Activated naive CD8-positive, alpha-beta T cell treated with anti-CD3 and anti-CD28 coated beads, Interleukin-2, amount 10 ng/mL, durations not matched to agents 7 days and 5 days (primary cell): Measurements from ENCODE around the gene TRAF6. TPM values are rescaled to one million over a fixed set of nuclear protein-coding genes. Genes with fewer than 3 reads are reported as not detected.

Experiments used
- ATAC-seq: fragments of 150-1000 bp; cut with Tn5 transposase; one replicate; pipeline ENCODE4 v1.10.0; 2021; ENCODE audit warnings: low read depth, moderate library complexity
- POLR2A ChIA-PET: fragments of 350-600 bp; sonication (Branson Sonifier 250); formaldehyde crosslinking; loops from one replicate; lab custom pipeline; 2021; ENCODE audit warnings: antibody characterized with exemption; lab: Charles Lee
- DNase-seq: peaks from one replicate; pipeline ENCODE4 v3.0.0; 2021
- H3K27ac Mint-ChIP-seq: one replicate; pipeline ENCODE4 v1.8.0; 2022; ENCODE audit warnings: mild to moderate bottlenecking, mixed read lengths
- H3K27me3 Mint-ChIP-seq: one replicate; pipeline ENCODE4 v1.8.0; 2022; ENCODE audit warnings: mild to moderate bottlenecking, moderate library complexity, mixed read lengths
- H3K36me3 Mint-ChIP-seq: one replicate; pipeline ENCODE4 v1.8.0; 2021; ENCODE audit warnings: mild to moderate bottlenecking, mixed read lengths
- H3K4me1 Mint-ChIP-seq: one replicate; pipeline ENCODE4 v1.8.0; 2021; ENCODE audit warnings: mixed read lengths
- H3K4me3 Mint-ChIP-seq: one replicate; pipeline ENCODE4 v1.8.0; 2022; ENCODE audit warnings: mild to moderate bottlenecking, moderate library complexity, mixed read lengths
- H3K9me3 Mint-ChIP-seq: one replicate; pipeline ENCODE4 v1.8.0; 2021; ENCODE audit warnings: mixed read lengths
- total RNA-seq, 2 experiments: library from RNA; stranded (reverse); gene quantifications; one replicate each; pipeline ENCODE4 v1.2.3, GENCODE V29; 2021

Gene TRAF6
- total RNA-seq, 2 experiments from 2014 or later, result 13.3 to 14.5 TPM

DNA sequence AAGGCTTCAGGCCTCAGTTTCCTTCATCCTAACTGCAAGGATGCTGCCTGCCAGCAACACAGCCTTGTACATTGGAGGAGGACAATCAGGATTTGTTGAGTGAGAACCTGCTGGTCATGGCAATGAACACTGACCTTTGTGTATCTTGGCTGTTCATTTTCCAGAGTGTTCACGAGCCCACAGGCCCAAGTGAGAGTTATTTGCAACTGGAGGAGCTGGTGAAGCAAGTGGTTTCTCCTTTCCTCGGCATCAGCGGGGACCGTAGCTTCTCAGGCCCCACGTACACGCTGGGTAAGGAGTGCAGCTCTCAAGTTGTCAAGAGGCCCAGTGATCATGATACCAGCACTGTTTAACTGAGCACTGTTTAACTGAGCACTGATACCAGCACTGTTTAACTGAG is 59.0 kb downstream of the TRAF6 start:
- DNase-seq (no peak), ATAC-seq (no peak)
- H3K27ac Mint-ChIP-seq, result no peak overlapping the region
- H3K9me3 Mint-ChIP-seq, result no peaks in the 10 kb centered on the region
- H3K36me3 Mint-ChIP-seq, result no peaks in the 10 kb centered on the region
- H3K27me3 Mint-ChIP-seq, result no peaks in the 10 kb centered on the region
- peak overlapping the region; percentile 53 for H3K4me3 Mint-ChIP-seq
- POLR2A ChIA-PET, result no interaction called here
- H3K4me1 Mint-ChIP-seq, result peaks cover 29% of the 10 kb centered on the region

DNA sequence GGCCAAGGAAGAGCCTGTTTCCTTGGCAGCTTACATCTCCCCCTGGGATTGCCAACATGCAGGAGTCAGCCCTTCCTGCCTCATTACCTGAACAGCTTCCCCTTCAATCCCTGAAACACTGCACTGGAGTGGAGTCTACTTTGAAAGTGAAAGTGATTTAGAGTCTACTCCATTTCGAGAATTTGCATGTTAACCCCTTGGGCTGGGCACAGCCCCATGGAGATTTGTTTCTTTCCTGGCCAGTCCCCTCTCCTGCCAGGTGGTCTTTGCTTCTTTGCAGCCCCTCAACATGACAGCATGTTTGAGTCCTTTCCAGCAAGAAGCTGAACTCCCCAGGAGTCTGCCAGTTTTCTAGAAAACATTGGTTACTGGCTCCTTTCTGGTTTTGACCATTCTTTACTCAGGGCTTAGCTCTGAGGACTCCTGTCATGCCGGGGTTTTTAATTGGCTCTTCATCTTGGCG is 59.9 kb downstream of the TRAF6 start:
- Mint-ChIP-seq H3K27ac (peak overlapping the region; percentile 62), H3K36me3 (no peaks in the 10 kb centered on the region), H3K27me3 (peaks cover 3% of the 10 kb centered on the region), H3K4me1 (peaks cover 29% of the 10 kb centered on the region), H3K9me3 (no peaks in the 10 kb centered on the region), H3K4me3 (peak overlapping the region; percentile 53)
- peak; percentile 67 for ATAC-seq
- no peak for DNase-seq
- POLR2A ChIA-PET, result interaction anchor here (0.8 to 1.6 kb wide), 2 partner anchors 29 to 40 kb away, joined by 3 to 4 read pairs; no protein-coding TSS in a partner anchor

- H3K36me3 Mint-ChIP-seq, result no peaks in the 10 kb centered on the region
- H3K4me1 Mint-ChIP-seq, result peaks cover 29% of the 10 kb centered on the region
- DNase-seq (no peak), ATAC-seq (no peak)
- peaks cover 3% of the 10 kb centered on the region for H3K27me3 Mint-ChIP-seq
- POLR2A ChIA-PET, result interaction anchor here (0.8 to 1.6 kb wide), 2 partner anchors 29 to 40 kb away, joined by 3 to 4 read pairs; no protein-coding TSS in a partner anchor
- peak overlapping the region; percentile 53 for H3K4me3 Mint-ChIP-seq
- H3K9me3 Mint-ChIP-seq, result no peaks in the 10 kb centered on the region
- peak overlapping the region; percentile 62 for H3K27ac Mint-ChIP-seq
These were observed 60.4 kb downstream of the TRAF6 start for GRCh38 chr11:36449561-36450096.

DNA sequence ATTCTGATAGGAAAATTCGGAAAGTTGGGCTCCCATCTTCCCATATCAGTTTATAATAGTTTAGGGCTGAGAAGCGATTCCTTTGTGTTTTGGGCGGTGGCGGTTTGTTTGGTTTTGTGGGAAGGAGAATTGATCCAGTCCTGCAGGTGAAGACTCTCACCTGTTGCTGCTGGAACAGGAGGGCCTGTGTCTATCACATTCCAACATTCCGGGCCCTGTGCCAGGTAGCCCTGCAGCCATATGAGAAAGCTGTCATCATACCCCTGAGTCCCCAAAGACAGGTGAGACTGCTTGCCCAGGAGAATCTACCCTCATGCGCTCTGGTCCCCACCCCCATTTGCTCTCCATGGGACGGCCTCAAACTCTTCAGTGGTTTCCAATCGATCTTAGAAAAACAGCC is 62.1 kb downstream of the TRAF6 start:
- POLR2A ChIA-PET, result no interaction called here
- Mint-ChIP-seq H3K4me1 (peaks cover 23% of the 10 kb centered on the region), H3K4me3 (no peak overlapping the region), H3K9me3 (no peaks in the 10 kb centered on the region), H3K27ac (no peak overlapping the region), H3K27me3 (peaks cover 10% of the 10 kb centered on the region), H3K36me3 (no peaks in the 10 kb centered on the region)
- no peak for DNase-seq
- no peak for ATAC-seq

GRCh38 chr11:36447514-36447913 is 62.6 kb downstream of the TRAF6 start:
- Mint-ChIP-seq H3K4me3 (no peak overlapping the region), H3K27me3 (peaks cover 10% of the 10 kb centered on the region), H3K4me1 (peaks cover 18% of the 10 kb centered on the region), H3K27ac (no peak overlapping the region), H3K36me3 (no peaks in the 10 kb centered on the region), H3K9me3 (no peaks in the 10 kb centered on the region)
- DNase-seq, result no peak
- POLR2A ChIA-PET, result no interaction called here
- no peak for ATAC-seq

GRCh38 chr11:36446135-36446534 is 63.9 kb downstream of the TRAF6 start:
- Mint-ChIP-seq H3K36me3 (no peaks in the 10 kb centered on the region), H3K27me3 (peaks cover 10% of the 10 kb centered on the region), H3K4me1 (peaks cover 11% of the 10 kb centered on the region), H3K4me3 (no peak overlapping the region), H3K27ac (no peak overlapping the region), H3K9me3 (no peaks in the 10 kb centered on the region)
- POLR2A ChIA-PET, result no interaction called here
- DNase-seq, result no peak
- ATAC-seq, result no peak

- no peak overlapping the region for H3K4me3 Mint-ChIP-seq
- POLR2A ChIA-PET, result no interaction called here
- no peak for ATAC-seq
- peaks cover 1% of the 10 kb centered on the region for H3K36me3 Mint-ChIP-seq
- peaks cover 15% of the 10 kb centered on the region for H3K27me3 Mint-ChIP-seq
- peaks cover 2% of the 10 kb centered on the region for H3K4me1 Mint-ChIP-seq
- DNase-seq, result no peak
- no peaks in the 10 kb centered on the region for H3K9me3 Mint-ChIP-seq
- no peak overlapping the region for H3K27ac Mint-ChIP-seq
These were observed 66.4 kb downstream of the TRAF6 start for GRCh38 chr11:36443661-36444060.

DNA sequence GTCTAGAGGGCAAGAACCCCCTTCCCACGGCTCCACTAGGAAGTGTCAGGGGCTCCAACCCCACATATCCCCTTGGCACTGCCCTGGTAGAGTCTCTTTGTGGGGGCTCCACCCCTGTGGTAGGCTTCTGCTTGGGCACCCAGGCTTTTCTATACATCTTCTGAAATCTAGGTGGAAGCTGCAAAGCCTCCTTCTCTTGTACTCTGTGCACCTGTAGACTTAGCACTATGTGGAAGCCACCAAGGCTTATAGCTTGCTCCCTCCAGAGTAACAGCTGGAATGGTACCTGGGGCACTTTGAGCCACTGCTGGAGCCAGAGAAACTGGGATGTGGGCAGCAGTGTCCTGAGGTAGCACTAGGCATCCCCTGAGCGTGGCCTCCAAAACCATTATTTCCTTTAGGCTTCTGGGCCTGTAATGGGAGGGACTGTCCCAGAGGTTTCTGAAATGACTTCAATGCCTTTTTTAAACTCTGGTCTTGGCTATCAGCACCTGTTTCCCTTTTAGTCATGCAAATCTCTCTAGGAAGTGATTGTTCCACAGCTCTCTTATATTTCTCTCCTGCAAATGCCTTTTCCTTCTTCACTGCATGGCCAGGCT is 68.4 kb downstream of the TRAF6 start:
- peaks cover 16% of the 10 kb centered on the region for H3K27me3 Mint-ChIP-seq
- no peak overlapping the region for H3K4me3 Mint-ChIP-seq
- ATAC-seq (no peak), DNase-seq (no peak)
- peaks cover 2% of the 10 kb centered on the region for H3K4me1 Mint-ChIP-seq
- peaks cover 1% of the 10 kb centered on the region for H3K36me3 Mint-ChIP-seq
- POLR2A ChIA-PET, result no interaction called here
- H3K27ac Mint-ChIP-seq, result no peak overlapping the region
- H3K9me3 Mint-ChIP-seq, result no peaks in the 10 kb centered on the region

GRCh38 chr11:36438126-36438525 is 71.9 kb downstream of the TRAF6 start:
- Mint-ChIP-seq H3K4me3 (no peak overlapping the region), H3K9me3 (peaks cover 1% of the 10 kb centered on the region), H3K27me3 (peaks cover 21% of the 10 kb centered on the region), H3K4me1 (peaks cover 4% of the 10 kb centered on the region), H3K27ac (no peak overlapping the region), H3K36me3 (peaks cover 8% of the 10 kb centered on the region)
- POLR2A ChIA-PET, result no interaction called here
- DNase-seq (no peak), ATAC-seq (no peak)

- POLR2A ChIA-PET, result no interaction called here
- Mint-ChIP-seq H3K27ac (no peak overlapping the region), H3K27me3 (peaks cover 19% of the 10 kb centered on the region), H3K4me1 (peaks cover 4% of the 10 kb centered on the region), H3K36me3 (peaks cover 8% of the 10 kb centered on the region), H3K9me3 (peaks cover 1% of the 10 kb centered on the region), H3K4me3 (no peak overlapping the region)
- DNase-seq (no peak), ATAC-seq (no peak)
These were observed 72.7 kb downstream of the TRAF6 start for GRCh38 chr11:36437413-36437812.

Other genes with a start within 250 kb of the TRAF6 start
- gene COMMD9, start 220.8 kb downstream of the TRAF6 start, total RNA-seq, result 10 to 100 TPM; 40.9 to 43.4 TPM
- 10 to 100 TPM; 23.6 to 29.1 TPM for gene PRR5L, start 214.0 kb downstream of the TRAF6 start, total RNA-seq
- under 1 TPM; 0.14 to 0.34 TPM for gene RAG1, start 57.7 kb upstream of the TRAF6 start, total RNA-seq
- gene IFTAP, start 84.2 kb upstream of the TRAF6 start, total RNA-seq, result 1 to 10 TPM; 1.6 to 2.5 TPM
- not detected for gene RAG2, start 88.0 kb upstream of the TRAF6 start, total RNA-seq